NCI-H2196 (cell line): Measurements from ENCODE around the gene IL2RA.
A peak's percentile ranks its signal among the peaks of the same experiment; 100 is the strongest.

Experiments
- DNase-seq: peaks from one replicate; lab custom pipeline; 2025; ENCODE audit not compliant: unreplicated experiment; lab: John Stamatoyannopoulos, UW

Gene IL2RA

DNA sequence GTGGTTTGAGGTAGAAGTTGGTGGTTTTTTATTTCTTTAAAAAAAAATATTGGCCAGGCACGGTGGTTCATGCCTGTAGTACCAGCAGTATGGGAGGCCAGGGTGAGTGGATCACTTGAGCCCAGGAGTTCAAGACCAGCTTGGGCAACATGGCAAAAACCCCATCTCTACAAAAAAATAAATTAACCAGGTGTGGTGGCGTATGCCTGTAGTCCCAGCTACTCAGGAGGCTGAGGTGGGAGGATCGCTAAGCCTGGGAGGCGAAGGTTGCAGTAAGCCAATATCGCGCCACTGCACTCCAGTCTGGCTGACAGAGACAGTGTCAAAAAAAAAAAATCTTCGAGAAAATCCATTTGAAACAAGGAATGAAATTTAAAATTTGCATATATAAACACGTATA is 1.1 kb downstream of the IL2RA start:
- DNase-seq, result no peak

DNA sequence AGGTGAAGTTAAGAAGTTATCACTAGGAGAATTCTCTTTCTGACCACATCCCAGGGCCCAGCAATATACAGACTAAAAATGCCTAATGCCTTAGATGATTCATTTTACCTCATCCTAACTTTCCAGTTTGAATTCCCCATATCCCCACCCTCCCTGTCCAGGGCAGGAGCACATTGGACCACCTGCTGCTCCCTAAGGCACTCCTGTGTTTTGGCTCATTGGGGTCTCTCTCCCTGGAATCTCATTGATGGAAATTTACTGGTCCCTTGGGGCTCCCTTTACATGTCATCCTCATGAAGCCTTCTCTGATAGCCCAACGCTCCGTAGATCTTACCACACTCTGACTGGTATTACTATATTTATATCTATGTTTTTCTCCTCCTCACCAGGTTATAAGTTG is 2.7 kb downstream of the IL2RA start:
- DNase-seq, result no peak

DNA sequence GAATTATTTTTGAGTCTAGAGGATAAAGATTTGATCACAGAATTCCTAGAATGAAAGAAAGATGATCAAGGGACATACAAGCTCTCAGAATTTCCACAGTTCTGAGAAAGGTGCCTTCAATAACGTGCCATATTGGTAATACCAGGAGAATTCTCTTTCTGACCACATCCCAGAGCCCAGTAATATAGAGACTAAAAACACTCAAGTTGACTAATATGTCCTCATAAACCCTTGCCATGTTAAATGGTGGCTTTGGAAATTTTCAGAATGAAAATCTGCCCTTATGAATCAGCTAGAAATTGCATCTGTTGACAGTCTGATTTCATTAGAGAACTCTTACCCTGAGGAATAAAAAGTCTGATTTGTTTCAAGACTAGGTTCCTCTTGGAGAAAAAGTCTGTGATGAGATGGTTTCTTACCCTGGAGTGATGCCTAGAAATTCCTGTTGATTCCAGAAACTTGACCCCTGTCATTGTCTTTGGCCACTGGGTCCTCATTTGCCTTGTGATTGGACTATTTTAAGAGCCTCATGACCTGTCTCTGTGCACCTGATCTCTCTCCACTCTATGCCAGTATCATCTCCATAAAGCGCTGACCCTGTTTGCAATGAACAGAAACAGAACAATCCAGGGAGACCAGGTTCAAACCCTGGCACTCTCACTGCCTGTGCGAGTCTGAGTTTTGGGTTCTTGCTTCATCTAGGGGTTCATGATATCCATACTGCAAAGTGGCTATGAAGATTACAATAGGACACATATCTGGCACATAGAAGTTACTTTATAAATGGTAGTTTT is 3.3 kb downstream of the IL2RA start:
- DNase-seq, result no peak

DNA sequence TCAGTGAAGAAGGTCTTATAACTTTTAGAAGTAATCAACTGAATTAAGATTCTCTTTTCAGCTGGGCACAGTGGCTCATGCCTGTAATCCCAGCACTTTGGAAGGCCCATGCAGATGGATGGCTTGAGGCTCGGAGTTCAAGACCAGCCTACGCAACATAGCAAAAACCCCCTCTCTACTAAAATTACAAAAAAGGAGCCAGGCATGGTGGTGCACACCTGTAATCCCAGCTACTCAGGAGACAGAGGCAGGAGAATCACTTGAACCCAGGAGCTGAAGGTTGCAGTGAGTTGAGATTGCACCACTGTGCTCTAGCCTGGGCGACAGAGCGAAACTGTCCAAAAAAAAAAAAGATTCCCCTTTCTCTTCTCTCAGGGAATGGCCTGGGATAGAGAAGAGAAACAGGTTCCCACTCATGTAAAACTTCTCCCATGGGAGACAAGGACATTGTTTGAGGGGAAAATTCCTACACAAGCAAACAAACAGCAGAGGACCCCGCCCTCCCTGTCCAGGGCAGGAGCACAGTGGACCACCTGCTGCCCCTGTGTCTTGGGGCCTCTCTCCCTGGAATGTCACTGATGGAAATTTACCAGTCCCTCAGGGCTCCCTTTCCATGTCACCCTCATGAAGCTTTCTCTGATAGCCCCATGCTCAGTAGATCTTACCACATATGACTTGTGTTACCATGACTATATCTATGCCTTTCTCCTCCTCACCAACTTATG is 5.6 kb downstream of the IL2RA start:
- no peak for DNase-seq

DNA sequence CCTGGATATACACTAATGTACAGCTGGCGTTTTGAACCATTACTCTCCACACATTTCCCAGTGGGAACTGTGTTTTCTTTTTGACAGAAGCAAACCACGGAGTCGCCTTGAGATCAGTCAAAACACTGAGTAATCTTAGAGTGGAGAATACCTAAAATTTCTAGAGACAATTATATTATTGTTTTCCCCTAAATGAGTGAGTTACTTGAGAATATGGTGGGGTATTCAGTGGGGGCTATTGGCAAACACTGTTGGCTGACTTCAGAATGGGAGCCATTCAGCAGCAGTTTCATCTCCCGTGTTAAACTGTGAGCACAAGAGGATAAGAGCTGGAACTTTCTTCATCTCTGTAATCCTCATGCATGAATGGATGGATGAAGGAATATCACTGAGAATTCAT is 6.2 kb downstream of the IL2RA start:
- DNase-seq, result no peak

DNA sequence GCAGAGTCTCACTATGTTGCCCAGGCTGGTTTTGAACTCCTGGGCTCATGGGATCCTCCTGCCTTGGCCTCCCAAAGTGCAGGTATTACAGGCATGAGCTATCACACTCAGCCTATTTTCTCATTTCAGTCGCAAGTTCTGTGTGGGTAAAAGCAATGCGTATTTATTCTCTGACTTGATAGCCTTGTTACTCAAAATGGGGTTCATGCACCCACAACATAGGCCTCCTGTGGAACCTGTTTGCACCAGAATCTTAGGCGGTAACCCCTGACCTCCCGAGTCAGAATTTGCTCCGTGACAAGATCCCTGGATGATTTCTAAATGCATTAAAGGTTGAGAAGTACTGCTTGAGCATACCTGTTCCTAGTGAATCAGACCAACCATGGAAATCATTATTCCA is 7.3 kb downstream of the IL2RA start:
- no peak for DNase-seq

DNA sequence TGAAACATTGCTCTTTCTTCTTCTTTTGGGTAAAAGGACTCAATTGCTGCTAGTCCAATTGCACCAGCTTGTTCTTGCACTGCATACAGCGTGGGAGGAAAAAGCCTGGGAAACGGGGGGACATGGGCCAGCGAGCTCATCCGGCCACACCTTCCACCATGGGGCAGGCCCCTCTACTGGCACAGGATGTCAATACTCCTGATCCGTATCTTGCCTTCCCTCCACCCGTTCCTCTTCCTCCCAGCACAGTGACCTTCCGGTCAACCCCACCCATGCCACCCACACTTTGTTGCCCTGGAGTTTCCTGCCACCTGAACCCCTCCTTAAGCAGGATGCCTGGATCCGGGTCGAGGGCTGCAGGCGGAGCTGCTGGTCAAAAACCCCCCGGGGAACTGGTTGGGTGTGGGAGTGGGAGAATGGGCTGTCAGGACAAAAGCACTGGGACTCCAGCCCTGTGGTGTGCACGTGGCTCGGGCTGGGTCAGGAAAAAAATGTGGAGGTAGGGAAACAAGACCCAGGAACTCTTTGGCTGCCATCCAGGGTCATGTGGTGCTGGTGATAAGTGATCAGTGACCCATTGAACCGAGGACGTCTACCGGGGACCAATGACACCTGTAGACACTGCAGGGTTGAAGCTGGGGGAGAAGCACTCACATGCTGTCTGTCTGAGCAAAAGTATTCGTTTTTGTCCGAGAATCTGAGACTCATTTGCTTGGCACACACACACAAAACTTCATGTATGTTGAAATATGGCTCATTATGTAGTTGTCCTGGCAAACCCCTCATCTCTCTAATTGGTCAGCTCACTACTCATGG is 8.1 kb downstream of the IL2RA start:
- DNase-seq, result no peak

DNA sequence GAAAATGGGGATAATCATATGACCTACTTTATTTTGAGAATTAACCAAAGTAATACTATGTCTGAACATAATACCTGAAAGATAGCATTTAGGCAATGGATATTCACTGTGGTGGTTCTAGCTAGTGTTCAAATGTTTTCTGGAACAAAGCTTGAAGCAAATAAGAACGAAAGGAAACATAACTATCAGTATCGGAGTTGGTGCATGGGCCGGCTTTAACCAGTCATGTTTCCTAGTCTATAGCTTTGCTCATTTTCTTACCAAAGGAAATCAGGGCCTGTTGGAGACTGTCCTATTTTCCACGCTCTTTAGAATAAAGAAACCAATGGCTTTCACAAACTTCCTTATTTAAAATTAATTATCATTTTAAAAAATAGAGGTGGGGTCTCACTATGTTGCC is 8.9 kb downstream of the IL2RA start:
- no peak for DNase-seq

DNA sequence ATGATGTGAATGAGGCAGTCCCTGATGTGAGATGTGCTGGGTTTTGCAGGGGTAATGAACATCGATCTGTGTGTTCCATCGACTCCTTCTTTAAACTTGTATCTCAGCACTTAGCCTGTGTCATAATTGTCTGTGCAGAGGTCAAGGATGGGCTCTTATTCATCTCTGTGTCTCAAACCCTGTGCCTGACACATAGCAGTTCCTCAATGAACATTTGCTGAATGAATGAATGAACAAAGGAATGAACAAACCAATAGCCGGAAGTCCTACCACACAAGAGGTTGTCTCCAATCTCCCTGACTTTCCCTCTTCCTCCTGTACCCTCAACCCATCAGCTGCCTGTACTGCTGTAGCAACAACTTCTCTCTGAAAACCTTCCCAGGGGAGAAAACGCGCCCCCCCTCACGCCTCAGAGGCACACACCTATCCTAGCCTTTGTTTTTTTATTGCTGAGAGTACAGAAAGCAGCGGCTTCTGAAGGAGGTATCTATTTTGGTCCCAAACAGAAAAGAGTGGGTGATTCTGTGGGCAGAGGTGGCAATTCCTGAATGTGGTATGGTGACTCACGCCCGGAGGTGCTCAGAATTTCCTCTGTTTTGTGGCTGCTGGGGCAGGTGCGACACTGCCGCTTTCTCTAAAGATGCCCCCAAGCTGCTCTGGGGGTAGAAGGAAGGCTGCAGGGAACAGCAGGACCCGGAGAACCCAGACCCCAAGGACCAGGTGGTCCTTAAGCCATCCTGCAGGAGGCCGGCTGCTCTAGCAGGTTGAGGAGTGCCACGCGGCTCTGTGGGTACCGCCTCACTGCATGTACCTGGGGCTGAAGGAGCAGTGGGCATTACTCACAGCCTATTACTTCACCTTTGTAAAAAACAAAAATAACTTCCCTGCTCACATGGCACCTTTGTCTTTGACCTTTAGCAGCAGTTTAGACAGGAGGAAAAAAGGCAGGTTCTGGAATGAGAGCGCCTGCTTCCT is 9.6 kb downstream of the IL2RA start:
- no peak for DNase-seq

DNA sequence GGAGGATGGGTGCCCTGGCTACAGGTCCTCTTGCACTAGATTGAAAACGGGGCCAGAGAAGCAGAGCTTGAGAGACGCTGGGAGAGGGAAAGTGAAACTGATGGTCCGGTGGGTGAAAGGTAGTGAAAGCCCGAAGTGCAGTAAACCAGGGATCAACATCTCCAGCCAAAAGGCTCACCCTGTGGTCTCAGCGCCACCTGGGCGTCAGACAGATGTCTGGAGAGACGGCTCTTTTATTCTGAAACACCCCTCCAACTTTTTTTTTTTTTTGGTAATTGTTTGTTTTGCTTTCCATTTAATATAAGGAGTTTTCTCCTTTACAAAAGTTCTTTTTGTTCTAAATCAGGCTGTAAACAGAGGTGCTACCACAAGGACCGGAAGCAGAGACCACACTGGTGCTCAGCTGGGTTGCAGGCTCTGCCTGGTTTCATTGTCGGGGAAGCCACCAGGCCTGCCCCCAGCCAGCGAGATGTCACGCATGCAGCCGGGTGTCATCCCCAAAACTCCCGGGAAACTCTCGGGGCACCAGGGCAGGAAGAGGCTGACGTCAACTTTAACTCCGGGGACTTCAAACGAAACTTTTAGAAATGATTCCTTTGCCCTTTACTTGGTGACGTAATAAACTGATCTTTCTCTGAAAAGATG is 11.2 kb downstream of the IL2RA start:
- DNase-seq, result peak; percentile 3

DNA sequence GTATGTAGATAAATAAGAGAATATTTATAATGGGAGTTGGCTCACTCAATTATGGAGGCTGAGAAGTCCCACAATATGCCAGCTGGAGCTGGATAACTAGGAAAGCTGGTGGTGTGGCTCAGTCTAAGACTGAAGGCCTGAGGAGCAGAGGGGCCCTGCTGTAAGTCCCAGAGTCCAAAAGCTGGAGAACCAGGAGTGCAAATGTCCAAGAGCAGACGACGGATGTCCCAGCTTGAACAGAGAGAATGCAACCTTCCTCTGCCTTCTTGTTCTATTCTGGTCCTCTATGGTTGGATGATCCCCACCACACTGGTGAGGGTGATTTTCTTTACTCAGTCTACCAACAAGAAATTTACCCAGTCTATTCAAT is 13.2 kb downstream of the IL2RA start:
- DNase-seq, result no peak

DNA sequence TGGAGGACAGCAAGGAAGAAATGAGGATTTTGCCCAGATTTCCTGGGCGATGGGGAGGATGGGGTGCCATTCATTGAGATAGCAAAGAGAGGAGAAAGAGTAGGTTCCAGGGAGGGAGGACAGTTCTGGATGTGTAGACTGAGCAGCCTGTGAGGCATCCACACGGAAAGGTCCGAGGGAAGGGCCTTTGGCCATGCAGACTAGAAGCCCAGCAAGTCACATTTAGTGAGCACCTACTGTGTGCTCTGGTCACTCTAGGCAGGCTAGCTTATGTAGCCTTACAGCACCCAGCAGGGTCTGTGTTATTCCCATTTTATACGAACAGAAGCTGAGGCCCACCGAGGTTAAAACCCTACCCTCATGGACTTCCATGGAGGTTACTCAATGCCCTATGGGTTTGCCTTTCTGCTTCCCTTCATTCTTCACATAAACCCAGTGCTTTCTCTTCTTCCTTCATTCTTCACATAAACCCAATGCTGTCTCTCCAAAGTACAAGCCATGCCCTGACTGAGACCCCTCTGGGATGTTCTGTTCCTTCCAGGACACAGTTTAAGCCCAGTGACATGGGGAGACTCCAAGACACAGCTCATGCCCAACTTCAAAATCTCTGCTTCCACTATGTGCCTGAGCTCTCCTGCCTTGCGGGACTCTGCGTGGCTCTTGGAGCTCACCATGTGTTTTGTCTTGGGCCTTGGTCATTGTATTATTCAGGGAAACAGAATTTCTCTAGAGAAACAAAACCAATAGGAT is 13.7 kb downstream of the IL2RA start:
- DNase-seq, result no peak

DNA sequence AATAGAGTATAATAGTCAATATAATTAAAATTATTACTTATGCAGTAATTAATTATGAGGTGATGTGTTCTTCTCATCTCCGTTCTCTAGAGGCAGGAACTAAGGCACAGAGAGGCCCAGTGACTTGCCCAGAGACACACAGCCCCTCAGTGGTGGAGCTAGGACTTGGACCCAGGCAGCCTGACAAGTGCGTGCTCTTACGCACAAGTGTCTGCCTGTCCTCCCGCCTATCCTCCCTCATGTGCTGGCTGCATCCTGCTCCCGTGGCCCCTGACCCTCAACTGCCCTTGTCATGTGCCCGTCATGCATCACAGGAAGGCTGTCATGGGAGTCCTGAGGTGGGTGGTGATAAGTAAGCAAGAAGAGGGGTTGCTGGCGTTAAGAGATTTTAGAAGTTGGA is 14.3 kb downstream of the IL2RA start:
- no peak for DNase-seq

DNA sequence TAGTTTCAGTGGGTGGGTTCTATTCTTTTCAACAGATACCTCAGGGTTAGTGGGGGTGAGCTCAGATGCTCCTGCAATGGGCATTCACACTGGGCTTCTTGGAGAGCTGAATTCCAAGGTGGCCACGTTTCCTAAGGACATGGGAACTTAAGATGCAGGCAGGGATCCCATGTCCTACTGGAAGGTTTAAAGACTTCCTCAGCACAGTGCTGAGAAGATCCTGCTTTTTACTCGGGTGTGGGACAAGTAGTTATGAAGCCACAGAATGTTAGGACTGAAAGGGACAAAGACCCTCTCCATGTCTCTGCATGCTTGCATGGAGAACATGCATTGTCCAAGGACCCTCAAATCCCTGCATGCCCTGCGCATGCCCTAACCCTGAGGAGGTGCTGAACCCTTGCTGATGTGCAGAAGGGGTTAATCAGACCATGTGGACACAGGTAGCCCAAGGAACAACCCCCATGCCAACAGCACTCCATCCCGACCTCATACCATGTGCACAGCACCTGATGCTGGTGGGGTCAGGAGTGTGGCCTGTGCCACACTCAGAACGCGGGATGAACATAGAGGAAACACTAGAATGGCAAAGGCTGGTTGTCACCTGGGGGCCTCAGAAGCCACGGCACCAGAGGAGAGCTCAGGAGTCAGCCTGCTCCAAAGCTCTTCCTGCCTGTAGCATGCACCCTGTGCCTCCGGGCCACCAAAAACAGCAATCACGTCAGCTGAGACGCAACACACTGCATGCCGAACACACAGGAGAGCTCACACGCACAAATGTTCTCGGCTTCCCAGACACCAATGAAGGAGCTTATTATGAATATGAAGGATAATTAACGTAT is 15.2 kb downstream of the IL2RA start:
- DNase-seq, result no peak

DNA sequence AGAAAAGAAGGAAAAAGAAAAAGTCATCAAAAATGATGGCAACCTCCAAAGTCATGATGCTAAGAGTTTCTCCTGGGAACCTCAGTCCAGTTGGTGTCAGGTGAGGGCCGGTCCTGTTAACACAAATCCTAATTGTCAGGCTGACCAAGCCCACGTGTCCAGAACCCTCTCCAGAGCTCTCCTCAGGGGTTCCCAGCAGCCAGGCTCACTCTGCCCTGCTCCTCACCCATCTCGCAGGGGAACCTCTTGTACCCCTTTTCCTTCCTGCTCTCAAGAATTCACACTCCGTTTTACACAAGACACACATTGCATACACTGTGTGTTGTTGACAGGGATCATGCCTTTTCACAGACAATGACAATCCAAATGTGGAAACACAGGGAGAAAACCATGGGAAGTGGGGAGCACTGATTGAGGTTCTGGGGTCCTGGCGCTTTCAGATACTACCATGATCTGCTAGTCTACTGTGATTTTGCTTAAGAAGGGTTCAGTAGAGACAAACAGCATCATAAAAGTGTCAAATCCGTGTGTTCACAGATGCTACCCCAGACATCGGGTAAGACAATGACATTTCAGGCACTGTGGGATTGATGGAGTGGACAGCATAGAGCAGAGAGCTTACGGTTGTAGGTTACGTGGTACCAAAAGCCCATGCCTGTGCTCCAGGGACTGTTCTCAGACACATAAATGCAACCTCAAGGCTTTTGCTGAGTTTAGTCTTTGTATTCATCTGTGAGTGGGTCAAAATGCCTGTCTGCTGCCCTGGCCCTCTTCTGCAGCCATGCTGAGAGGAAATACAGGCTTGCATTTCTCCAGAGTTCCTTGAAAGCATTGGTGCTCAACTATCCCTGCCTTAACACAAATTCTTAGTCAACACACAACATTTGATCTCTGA is 16.0 kb downstream of the IL2RA start:
- no peak for DNase-seq

DNA sequence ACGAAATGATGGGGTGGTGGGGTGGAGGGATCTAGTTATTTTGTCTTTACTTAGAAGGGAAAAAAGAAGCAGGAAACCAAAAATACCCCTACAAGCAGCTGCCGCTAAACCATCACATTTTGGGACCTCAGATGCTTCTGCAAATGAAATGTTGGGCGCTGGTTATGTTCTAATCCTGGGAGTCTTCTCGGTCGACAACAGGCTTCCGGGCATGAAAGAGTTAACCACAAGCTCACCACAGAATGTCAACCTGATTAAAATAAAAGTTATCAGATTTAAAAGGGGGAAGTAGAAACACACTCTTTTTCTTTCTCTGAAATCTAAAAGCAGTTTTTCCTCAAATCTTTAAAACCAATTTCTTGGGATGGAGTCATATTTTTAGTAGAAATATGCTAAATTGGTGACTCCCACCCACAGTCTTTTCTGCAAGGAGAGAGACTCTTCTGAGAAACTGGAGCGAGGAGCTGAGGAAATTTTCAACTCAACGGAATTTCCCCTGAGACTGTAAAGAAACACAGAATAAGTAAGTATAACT is 16.8 kb downstream of the IL2RA start:
- no peak for DNase-seq

DNA sequence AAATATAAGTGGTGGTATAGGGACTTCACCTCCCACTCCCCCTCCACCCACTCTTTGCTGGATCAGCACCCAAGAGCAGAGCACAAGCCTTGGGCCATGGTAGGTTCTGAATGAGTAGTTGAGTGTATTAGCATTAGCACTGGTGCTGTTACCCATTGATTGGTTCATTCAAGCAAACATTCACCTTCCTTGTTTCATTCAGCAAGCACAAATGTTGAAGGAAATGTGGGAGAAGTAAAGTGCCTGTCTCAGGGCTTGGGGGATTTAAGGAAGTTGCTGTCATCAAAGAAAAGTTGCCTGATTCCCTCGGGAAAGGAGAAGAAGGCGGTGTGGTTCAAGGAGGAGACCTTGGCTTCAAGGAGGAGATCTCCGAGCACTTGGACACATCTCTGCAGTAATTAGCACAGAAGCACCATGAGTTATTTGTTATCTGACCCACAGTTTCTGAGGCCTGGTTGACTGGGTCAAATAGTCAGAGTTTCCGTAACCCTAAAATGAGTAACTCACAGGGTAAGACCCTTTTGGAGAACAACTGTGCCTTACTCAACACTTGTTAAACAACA is 17.3 kb downstream of the IL2RA start:
- DNase-seq, result no peak
